Limb (tissue), 2 donors: ENCODE measurements around the gene MRPL55.

Experiments used
- DNase-seq, 2 donors: peaks; one replicate each; pipeline ENCODE4 v3.0.0-alpha.2; 2016; ENCODE audit errors: extremely low spot score in 2 of 2

Gene MRPL55

DNA sequence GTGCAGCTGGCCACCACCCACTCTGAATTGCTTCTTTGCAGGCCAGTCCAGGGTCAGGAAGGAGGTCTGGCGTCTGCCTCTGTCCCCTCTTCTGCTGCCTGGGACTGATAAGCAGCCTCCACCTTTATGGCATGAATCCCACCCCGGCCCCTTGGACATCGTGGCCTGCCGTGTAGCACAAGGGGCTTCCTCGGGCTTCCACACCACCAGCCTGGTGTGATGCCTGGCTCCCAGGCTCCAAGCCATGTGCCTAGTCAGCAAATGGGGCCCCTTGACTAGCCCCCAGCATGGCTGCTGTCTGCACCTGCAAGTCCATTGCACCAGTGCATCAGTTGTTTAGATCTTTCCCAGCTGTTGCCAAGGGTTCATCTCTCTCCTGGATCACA is 36.4 kb downstream of the MRPL55 start:
- no peak for DNase-seq

DNA sequence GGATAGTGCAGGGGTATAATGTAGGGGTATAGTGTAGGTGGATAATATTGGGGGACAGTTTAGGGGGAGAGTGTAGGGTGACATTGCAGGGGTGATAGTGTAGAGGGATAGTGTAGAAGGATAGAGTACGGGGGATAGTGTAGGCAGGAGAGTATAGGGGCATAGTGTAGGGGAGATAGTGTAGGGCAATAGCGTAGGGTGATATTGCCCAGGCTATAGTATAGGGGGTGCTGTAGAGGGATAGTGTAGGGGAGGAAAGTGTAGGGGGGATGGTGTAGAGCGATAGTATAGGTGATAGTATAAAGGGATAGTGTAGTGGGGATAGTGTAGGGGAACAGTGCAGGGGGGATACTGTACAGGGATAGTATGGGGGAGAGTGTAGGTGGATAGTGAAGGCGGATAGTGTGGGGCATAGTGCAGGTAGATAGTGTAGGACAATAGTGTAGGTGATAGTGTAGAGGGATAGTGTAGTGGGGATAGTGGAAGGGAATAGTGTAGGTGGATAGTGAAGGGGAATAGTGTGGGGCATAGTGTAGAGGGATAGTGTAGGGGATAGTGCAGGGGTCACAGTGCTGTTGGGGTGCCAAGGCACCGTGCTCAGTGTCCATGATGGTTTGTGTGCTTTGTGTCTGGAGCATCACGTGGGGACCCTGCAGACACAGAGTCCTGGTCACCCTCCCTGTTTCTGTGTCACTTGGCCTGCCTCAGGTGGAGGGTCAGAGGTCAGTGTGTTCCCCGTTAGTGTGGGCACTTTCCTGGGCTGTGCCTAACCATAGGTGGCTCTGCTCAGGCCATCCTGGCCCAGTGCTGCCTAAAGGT is 37.1 kb downstream of the MRPL55 start:
- DNase-seq: no peak

DNA sequence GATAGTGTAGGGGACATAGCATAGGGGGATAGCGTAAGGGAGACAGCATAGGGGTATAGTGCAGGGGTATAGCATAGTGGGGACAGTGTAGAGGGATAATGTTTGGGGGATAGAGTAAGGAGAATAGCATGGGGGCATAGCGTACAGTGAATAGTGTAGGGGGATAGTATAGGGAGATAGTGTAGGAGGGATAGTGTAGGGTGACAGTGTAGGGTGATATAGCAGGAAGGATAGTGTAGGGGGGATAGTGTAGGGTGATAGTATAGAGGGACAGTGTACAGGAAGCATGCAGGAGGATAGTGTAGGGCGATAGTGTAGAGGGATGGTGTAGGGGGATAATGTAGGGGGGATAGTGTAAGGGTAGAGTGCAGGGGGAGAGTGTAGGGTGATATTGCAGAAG is 38.2 kb downstream of the MRPL55 start:
- DNase-seq: no peak

DNA sequence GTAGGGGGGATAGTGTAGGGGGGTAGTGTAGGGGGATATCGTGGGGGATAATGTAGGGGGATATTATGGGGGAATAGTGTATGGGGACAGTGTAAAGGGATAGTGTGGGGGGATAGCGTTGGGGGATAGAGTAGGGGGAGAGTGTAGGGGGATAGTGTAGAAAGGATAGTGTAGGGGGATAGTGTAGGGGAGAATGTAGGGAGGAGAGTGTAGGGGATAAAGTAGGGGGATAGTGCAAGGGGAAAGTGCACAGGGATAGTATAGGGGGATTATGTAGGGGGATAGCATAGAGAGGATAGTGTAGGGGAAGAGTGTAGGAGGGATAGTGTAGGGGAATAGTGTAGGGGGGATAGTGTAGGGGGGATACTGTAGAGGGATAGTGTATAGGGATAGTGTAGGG is 38.9 kb downstream of the MRPL55 start:
- DNase-seq: no peak

DNA sequence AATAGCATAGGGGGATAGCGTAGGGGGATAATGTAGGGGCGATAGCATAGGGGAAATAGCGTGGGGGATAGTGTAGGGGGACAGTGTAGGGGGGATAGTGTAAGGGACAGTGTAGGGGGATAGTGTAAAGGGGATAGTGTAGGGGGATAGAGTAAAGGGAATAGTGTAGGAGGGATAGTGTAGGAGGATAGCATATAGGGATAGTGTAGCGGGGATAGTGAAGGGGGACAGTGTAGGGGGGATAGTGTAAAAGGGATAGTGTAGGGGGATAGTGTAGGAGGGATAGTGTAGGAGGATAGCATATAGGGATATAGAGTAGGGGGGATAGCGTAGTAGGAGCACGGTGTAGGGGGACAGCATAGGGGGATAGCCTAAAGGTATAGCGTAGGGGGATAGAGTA is 40.7 kb downstream of the MRPL55 start:
- DNase-seq: no peak

DNA sequence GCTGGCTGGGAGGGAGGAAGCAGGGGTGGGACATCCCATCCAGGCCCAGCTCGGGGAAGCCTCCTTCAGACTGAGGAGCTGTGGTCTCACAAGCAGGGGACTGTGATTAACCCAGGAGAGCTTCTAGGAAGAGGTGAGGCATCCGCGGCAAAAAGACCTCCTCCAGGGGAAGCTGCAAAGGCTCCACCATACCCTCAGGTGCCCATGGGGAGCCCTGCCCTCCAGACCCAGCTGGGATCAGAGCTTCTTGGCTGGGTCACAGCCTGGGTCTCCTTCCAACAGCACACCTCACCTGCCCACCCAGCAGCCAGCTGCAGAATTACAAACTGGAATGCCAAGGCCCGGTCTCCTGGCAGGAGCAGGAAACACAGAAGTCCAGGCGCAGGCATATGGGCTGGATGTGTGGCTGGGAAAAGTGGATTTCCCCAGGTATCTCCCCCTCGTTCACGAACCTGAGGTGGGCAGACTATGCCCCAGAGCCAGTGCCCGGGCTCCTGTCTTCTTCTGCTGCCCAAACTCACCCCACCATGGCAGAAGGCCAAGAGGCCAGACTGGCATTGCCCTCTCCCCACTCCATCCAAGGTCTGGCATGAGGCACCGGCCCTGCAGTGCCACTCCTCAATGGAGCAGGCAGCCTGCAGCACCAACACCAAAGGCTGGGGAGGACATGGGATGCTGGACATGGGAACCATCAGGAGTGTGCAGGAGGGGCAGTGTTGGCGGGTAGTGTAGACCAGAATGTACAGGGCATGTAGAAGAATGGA is 42.0 kb downstream of the MRPL55 start:
- DNase-seq: no peak

DNA sequence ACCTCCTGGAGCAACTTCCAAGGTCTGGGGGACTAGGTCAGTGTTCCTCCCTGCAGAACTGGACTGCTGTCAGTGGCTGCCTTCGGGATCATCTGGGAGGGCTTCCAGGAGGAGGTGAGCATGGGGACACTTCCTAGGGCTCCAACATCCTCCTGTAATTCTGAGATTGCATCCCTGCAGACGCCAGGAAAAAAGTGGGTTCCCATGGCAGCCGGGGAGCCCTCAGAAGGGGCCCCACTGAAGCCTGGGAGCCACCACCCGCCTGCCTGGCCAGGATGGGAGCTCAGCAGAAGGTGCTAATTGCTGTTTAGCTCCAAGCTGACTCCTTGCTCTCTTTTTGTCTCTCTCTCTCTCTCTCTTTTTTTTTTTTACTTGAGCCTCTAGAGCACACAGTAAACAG is 42.7 kb downstream of the MRPL55 start:
- no peak for DNase-seq

DNA sequence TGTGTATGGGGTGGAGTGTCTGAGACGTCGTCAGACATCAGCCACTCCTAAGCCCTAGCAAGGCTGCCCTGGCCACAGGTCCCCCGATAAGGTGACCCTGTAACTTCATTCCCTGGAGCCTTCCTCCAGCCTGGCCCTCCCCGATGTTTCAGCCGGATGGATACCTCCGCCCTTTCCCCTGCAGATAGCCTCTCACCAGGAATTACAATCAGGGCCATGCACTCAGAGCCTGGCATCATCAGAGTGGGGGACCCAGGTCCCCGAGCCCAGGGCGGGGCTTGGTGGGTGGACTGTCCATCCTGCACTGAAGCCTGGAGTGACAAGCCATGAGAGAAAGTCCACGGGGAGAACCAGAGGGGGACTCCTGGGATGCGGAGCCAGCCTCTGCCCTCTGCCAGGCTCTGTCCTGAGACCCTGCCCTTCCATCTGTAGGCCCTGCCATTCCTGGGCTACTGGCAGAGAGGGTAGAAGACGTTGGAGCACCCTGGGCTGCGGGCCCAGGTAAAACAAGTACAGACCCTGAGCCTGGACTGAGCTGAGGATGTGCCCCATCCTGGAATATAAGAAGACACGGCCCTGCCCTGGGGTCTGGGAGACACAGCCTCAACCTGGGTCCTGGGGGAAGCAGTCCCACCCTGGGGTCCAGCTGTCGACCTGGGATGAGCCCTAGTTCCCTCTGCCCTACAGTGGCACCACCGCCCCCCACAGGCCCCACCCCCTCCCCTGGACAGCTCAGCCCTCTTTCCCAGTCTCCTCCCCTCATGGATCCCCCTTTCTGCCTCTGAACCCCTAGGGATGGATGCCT is 43.4 kb downstream of the MRPL55 start:
- DNase-seq: no peak

DNA sequence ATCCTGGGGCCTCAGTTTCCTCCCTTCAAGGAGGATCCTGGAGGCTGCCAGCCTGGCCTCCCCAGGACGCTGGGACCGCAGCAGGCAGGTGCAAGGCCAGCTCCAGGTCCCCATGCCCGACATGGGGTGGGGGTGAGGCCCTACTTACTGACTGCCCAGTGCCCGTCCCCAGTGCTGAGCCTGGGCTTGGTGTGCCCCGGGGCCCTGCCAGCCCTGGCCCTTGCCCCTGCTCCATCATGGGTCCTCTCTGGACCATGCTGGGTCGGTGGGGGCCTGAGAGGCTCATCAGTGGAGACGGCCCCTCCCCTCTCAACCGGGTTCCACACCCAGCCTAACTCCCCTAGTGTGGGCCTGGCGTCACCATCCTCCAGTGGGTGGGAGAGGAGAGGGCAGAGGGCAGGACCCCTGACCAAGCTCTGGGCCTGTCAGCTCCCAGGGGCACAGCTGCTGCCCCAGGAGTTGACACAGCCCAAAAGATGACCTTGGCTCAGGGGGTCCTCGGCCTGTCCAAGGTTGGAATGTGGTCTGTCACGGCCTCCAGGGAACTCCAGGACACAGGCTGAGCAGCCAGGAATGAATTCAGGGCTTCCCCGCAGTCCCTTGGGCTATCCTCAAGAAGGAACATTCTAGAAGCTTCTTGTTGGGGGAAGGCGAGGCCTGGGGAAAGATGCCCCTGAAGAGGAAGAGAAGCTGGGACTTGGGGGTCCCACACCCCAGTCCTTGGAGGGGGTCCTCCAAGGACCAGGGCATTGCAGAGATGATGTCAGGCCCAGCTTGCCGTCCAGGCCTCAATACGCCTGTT is 44.2 kb downstream of the MRPL55 start:
- no peak for DNase-seq

DNA sequence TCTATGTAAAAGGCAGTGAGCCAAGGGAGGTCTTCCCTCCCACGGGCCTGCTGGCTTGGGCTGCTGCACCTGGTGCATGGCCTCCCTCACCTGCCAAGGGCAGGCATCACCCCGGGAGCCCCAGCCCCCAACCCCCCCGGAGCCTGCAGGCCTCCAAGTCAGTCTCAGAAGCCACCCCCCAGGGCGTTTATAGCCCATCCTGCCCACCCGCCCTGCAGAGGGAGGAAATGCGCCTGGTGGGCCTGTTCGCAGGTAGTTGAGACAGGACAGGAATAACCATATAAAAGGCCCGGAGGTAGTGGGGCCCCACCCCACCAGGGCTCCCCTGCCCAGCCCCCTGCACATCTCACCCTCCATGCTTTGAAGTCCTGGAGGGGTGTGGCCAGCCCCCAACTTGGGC is 44.8 kb downstream of the MRPL55 start:
- no peak for DNase-seq

DNA sequence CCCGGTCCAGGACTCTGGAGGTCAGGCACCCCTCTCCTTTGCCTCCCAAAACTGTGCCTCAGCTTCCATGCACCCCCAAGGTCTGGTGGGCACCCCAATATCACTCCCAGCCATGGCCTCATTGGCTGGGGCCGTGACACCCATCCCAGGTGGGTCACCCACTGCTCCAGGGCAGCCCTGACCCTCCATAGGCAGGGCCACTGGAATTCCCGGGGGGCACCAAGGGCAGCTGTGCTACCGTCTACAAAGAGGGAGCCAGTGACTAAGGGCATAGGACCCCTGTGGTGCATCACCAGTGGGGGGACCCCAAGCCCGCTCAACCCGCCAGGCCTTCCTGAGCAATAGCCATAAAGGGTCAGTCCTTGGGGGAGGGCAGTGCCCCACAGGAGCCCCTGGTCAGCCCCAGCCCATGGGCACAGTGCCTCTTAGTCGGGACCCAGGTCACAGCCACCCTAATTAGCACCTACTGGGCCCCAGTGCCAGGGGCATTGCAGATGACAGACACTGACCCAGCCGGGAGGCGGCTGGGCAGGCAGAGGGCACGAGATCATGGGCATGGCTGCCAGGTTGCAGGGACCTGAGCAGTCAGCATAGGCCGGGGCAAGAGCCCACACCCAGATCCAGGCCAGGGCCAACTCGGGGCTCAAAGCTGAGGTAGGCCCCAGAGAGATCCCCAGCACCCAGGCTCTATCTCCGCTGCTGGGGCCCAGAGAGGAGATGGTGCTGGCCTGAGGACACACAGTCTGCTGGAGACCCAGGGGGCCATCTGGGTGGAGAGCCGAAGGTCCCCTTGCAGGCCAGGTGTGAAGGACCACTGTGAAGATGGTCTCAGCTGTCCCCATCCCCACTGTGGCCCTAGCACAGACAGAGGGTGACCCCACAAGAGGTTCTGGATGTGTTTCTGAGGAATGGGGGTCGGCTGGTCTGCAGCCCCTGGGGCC is 45.6 kb downstream of the MRPL55 start:
- no peak for DNase-seq

DNA sequence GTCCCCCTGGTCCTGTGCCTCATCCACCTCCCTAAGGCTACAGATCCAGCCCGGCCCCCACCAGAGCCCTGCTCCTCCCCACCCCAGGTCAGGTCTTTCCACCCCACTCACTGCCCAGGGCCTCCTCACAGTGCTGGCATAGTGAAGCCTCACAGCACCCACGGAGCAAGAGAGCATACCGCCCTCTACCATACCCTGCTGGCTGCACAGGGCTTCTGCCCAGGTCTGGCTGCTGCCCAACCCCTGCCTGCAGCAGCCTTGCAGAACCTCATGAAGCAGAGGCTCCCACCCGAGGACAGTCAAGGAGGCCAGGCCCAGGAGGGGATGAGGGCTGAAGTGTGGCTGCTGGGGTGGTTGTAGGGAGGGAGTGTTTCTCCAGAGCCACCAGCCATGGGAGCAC is 46.3 kb downstream of the MRPL55 start:
- no peak for DNase-seq

DNA sequence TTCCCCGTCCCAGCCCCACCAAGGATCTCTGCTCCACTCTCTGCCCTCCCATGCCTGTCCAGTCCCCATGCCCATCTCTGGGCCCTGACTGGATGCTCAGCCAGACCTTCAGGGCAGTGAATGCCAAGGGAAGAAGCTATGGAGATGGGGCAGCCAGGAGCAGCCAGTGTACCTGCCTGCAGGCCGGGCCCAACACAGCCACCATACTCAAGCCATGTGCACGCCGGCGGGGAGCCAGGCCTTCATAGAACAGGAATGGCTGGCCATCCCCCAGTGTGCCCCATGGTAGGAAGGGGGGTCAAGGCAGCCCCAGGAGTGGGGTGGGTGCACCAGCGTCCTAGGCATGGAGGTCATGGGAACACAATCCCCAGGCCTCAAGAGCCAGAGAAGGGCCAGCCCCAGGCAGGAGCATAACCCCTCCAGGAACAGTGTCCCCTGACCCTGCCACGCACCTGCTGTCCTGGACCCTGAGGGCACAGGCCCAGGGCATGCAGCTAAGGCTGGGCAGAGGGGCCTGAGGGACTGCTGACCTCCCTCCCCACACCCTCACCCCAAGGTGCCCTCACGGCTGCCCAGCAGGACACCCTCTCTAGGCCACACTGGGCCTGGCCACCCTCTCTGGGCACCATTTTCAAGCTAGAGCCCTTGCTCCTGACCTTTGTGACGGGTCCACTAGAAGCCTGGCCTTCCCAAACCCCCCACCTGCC is 46.9 kb downstream of the MRPL55 start:
- no peak for DNase-seq

DNA sequence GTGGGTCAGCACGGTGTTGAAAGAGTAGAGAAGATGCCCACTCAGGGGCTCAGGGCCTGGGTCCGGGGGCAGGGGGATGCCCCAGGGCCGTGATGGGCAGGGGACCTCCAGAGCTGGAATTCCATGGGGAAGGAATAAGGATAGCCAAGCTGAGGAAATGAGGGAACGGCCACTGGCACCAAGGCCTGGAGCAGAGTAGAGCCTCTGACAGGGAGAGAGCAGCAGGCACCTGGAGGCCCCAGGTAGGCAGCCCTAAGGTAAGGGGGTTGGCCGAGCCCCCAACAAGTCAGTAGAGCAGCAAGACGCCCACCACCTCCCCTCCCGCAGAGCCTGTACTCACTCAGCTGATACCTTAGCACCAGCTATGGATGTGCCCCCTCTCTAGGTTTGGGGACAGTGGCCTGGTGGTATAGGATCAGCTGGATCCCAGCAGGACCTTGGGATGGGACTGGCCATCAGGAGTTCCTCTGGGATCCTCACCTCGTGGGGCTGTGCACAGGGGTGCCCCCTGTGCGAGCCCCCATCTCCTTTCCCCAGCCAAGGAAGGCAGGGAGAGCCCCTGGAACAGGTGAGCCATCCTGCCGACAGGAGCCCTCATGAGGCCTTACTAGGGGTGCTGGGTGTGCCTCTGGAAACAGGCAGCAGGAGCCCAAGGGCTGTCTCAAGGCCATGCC is 47.6 kb downstream of the MRPL55 start:
- DNase-seq: no peak

DNA sequence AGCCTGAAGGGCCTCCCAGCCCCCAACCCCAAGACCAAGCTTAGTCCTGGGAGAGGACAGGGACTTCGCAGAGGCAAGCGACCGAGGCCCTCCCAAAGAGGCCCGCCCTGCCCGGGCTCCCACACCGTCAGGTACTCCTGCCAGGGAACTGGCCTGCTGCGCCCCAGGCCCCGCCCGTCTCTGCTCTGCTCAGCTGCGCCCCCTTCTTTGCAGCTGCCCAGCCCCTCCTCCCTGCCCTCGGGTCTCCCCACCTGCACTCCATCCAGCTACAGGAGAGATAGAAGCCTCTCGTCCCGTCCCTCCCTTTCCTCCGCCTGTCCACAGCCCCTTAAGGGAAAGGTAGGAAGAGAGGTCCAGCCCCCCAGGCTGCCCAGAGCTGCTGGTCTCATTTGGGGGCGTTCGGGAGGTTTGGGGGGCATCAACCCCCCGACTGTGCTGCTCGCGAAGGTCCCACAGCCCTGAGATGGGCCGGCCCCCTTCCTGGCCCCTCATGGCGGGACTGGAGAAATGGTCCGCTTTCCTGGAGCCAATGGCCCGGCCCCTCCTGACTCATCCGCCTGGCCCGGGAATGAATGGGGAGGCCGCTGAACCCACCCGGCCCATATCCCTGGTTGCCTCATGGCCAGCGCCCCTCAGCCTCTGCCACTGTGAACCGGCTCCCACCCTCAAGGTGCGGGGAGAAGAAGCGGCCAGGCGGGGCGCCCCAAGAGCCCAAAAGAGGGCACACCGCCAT is 48.5 kb downstream of the MRPL55 start:
- no peak for DNase-seq

DNA sequence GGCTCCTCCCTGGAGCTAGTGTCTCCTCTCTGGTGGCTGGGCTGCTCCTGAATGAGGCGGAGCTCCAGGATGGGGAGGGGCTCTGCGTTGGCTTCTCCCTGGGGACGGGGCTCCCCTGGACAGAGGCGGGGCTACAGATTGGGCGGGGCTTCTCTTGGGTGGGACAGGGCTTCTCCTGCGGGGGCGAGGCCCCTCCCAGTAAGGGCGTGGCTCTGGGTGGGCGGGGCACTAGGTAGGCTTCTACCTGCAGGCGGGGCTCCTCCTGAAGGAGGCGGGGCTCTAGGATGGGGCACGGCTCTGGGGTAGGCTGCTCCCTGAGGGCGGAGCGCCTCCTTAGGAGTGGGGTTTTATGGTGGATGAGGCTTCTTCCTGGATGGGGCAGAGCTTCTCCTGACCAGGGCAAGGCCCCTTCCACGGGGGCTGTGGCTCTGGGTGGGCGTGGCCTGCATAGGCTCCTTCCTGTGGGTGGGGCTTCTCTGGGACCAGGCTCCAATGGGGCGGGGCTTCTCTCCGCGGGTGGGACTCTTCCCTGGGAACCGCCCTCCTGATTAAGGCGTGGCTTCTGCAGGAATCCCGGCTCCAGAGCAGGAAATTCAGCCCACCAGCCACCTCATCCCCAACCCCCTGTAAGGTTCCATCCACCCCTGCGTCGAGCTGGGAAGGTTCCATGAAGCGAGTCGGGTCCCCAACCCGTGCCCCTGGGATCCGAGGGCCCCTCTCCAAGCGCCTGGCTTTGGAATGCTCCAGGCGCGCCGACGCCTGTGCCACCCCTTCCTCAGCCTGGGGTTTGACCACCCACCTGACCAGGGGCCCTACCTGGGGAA is 49.3 kb downstream of the MRPL55 start:
- DNase-seq: peak in 1 of 2 donors; percentile 60

DNA sequence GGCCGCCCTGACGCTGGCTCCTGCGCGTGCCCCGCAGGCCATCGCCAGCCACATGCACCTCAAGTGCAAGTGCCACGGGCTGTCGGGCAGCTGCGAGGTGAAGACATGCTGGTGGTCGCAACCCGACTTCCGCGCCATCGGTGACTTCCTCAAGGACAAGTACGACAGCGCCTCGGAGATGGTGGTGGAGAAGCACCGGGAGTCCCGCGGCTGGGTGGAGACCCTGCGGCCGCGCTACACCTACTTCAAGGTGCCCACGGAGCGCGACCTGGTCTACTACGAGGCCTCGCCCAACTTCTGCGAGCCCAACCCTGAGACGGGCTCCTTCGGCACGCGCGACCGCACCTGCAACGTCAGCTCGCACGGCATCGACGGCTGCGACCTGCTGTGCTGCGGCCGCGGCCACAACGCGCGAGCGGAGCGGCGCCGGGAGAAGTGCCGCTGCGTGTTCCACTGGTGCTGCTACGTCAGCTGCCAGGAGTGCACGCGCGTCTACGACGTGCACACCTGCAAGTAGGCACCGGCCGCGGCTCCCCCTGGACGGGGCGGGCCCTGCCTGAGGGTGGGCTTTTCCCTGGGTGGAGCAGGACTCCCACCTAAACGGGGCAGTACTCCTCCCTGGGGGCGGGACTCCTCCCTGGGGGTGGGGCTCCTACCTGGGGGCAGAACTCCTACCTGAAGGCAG is 50.0 kb downstream of the MRPL55 start:
- no peak for DNase-seq
